LHCN-M2 (cell line): ENCODE results near the gene OR5C1. TPM values are rescaled to one million over a fixed set of nuclear protein-coding genes. Genes with fewer than 3 reads are reported as not detected.
"Not testable (repeated sequence)": the region's sequence is repeated elsewhere in the genome, so short reads cannot be mapped to it uniquely, and the experiment has no call there.

Experiments used
- DNase-seq: peaks from one replicate; pipeline ENCODE4 v3.0.0-alpha.2; 2012; ENCODE audit warnings: low read depth
- total RNA-seq: library from RNA; depleted of rRNA; stranded (reverse); fragments of >200 nt; gene quantifications from 2 replicates; pipeline ENCODE4 v1.2.3, GENCODE V29; 2014; rRNA removed

OR5C1 gene
- total RNA-seq, 1 experiment from 2014 or later, result not detected

GRCh38 chr9:122810306-122810946 is 21.7 kb downstream of the OR5C1 start:
- peak; percentile 67 for DNase-seq

- no peak for DNase-seq
Observed at GRCh38 chr9:122812736-122813135, 24.0 kb downstream of the OR5C1 start.

GRCh38 chr9:122814545-122814944 is 25.8 kb downstream of the OR5C1 start:
- no peak for DNase-seq

- no peak for DNase-seq
Observed at GRCh38 chr9:122815544-122815943, 26.8 kb downstream of the OR5C1 start.

- no peak for DNase-seq
Observed at GRCh38 chr9:122816163-122816867, 27.6 kb downstream of the OR5C1 start.

GRCh38 chr9:122819326-122819725 is 30.6 kb downstream of the OR5C1 start:
- DNase-seq, result peak; percentile 20

GRCh38 chr9:122819791-122820489 is 31.2 kb downstream of the OR5C1 start:
- DNase-seq, result peak; percentile 46

GRCh38 chr9:122820490-122820845 is 31.7 kb downstream of the OR5C1 start:
- DNase-seq, result no peak

GRCh38 chr9:122821278-122821943 is 32.7 kb downstream of the OR5C1 start:
- DNase-seq, result peak; percentile 62

GRCh38 chr9:122822056-122822455 is 33.3 kb downstream of the OR5C1 start:
- no peak for DNase-seq

- DNase-seq, result no peak
Observed at GRCh38 chr9:122822938-122823337, 34.2 kb downstream of the OR5C1 start.

- DNase-seq, result peak; percentile 31
Observed at GRCh38 chr9:122827761-122828093, 39.0 kb downstream of the OR5C1 start.

GRCh38 chr9:122828965-122829284 is 40.2 kb downstream of the OR5C1 start:
- DNase-seq, result not testable (repeated sequence)

GRCh38 chr9:122832194-122832593 is 43.5 kb downstream of the OR5C1 start:
- no peak for DNase-seq

- DNase-seq, result no peak
Observed at GRCh38 chr9:122835313-122835731, 46.6 kb downstream of the OR5C1 start.

GRCh38 chr9:122837266-122837850 is 48.6 kb downstream of the OR5C1 start:
- no peak for DNase-seq

GRCh38 chr9:122838441-122838840 is 49.7 kb downstream of the OR5C1 start:
- not testable (repeated sequence) for DNase-seq

Other genes starting within 250 kb of the OR5C1 start
- not detected in 2 replicates for gene OR1N2, start 235.8 kb upstream of the OR5C1 start, total RNA-seq
- gene OR1L8, start 205.5 kb upstream of the OR5C1 start, total RNA-seq, result not detected in 2 replicates
- gene OR1Q1, start 174.2 kb upstream of the OR5C1 start, total RNA-seq, result not detected in 2 replicates
- not detected in 2 replicates for gene OR1B1, start 131.3 kb upstream of the OR5C1 start, total RNA-seq
- not detected in 2 replicates for gene OR1L1, start 127.2 kb upstream of the OR5C1 start, total RNA-seq
- not detected in 2 replicates for gene OR1L3, start 113.8 kb upstream of the OR5C1 start, total RNA-seq
- not detected in 2 replicates for gene OR1L4, start 64.9 kb upstream of the OR5C1 start, total RNA-seq
- gene OR1L6, start 46.6 kb upstream of the OR5C1 start, total RNA-seq, result not detected in 2 replicates
- not detected in 2 replicates for gene OR1K1, start 11.2 kb downstream of the OR5C1 start, total RNA-seq
- 21.1 and 25.3 TPM in 2 replicates for gene PDCL, start 39.7 kb downstream of the OR5C1 start, total RNA-seq
- gene RC3H2, start 116.4 kb downstream of the OR5C1 start, total RNA-seq, result 32.7 and 43.1 TPM in 2 replicates
- 12.0 and 14.2 TPM in 2 replicates for gene ZBTB6, start 124.4 kb downstream of the OR5C1 start, total RNA-seq
- 2.1 and 4.2 TPM in 2 replicates for gene ZBTB26, start 142.6 kb downstream of the OR5C1 start, total RNA-seq
- gene RABGAP1, start 152.1 kb downstream of the OR5C1 start, total RNA-seq, result 22.2 and 28.8 TPM in 2 replicates
- gene GPR21, start 244.7 kb downstream of the OR5C1 start, total RNA-seq, result 0.11 TPM in 1 of 2 replicates, not detected in the other